Left ventricle myocardium inferior (tissue), 1 donor: ENCODE results near the gene GNB3. TPM values are rescaled to one million over a fixed set of nuclear protein-coding genes. Genes with fewer than 3 reads are reported as not detected.

Source experiments
- DNase-seq: peaks from one replicate; pipeline ENCODE4 v3.0.0-alpha.2; 2020
- H3K27ac ChIP-seq: fragments of 200-600 bp; replicated peaks from 2 replicates; pipeline ENCODE4 v1.8.0; 2021
- H3K27me3 ChIP-seq: fragments of 200-600 bp; 2 replicates; pipeline ENCODE4 v1.8.0; 2021; ENCODE audit warnings: low read depth
- H3K36me3 ChIP-seq: fragments of 200-600 bp; 2 replicates; pipeline ENCODE4 v1.8.0; 2021
- H3K4me1 ChIP-seq: fragments of 200-600 bp; 2 replicates; pipeline ENCODE4 v1.8.0; 2021
- H3K4me3 ChIP-seq: fragments of 200-600 bp; 2 replicates; pipeline ENCODE4 v1.8.0; 2021; ENCODE audit warnings: mild to moderate bottlenecking, moderate library complexity
- H3K9me3 ChIP-seq: fragments of 200-600 bp; replicated peaks from 2 replicates; pipeline ENCODE4 v1.8.0; 2021
- CTCF ChIP-seq: fragments of 200-600 bp; IDR thresholded peaks from 2 replicates; pipeline ENCODE4 v1.8.0; 2021; ENCODE audit warnings: antibody characterized with exemption, mild to moderate bottlenecking, borderline replicate concordance
- intact Hi-C: fragments of 100-400 bp; cut with micrococcal nuclease; formaldehyde crosslinking; loops from one replicate; pipeline ENCODE4 v1.11.0; 2022
- total RNA-seq: library from RNA; stranded (reverse); fragmentation: NEBNext Ultra II Directional; extraction: Animal tissue kit (Norgen Biotek cat#: 25700); gene quantifications from one replicate; pipeline ENCODE4 v1.2.1, GENCODE V29; 2021
- donor health status: DM: no; HTN: yes; CAD: no; lungs with severe emphysema.

GNB3 gene
- total RNA-seq, 1 donor from 2014 or later: 7.5 TPM

- Histone ChIP-seq H3K9me3 (no peaks in the 10 kb centered on the region), H3K27ac (no peak overlapping the region), H3K36me3 (peaks cover 47% of the 10 kb centered on the region), H3K4me1 (peaks cover 30% of the 10 kb centered on the region), H3K4me3 (no peak overlapping the region), H3K27me3 (no peaks in the 10 kb centered on the region)
- no peak for DNase-seq
- no peak for TF ChIP-seq CTCF
- intact Hi-C loops: no loop called here
Observed at GRCh38 chr12:6836851-6837250, 3.9 kb upstream of the GNB3 start.

GRCh38 chr12:6837370-6838060 is 3.2 kb upstream of the GNB3 start:
- Histone ChIP-seq H3K27me3 (no peaks in the 10 kb centered on the region), H3K9me3 (no peaks in the 10 kb centered on the region), H3K36me3 (peaks cover 44% of the 10 kb centered on the region), H3K4me1 (peaks cover 30% of the 10 kb centered on the region), H3K4me3 (no peak overlapping the region), H3K27ac (no peak overlapping the region)
- intact Hi-C loops: no loop called here
- no peak for TF ChIP-seq CTCF
- DNase-seq: no peak

- no peaks in the 10 kb centered on the region for H3K9me3 ChIP-seq
- H3K36me3 ChIP-seq: peaks cover 45% of the 10 kb centered on the region
- no peak overlapping the region for H3K27ac ChIP-seq
- intact Hi-C loops: no loop called here
- no peak for TF ChIP-seq CTCF
- H3K27me3 ChIP-seq: no peaks in the 10 kb centered on the region
- no peak overlapping the region for H3K4me3 ChIP-seq
- no peak for DNase-seq
- peaks cover 30% of the 10 kb centered on the region for H3K4me1 ChIP-seq
Observed at GRCh38 chr12:6838854-6839253, 1.9 kb upstream of the GNB3 start.

GRCh38 chr12:6839482-6840201 is 1.1 kb upstream of the GNB3 start:
- H3K4me1 ChIP-seq: peaks cover 25% of the 10 kb centered on the region
- H3K36me3 ChIP-seq: peaks cover 49% of the 10 kb centered on the region
- H3K4me3 ChIP-seq: no peak overlapping the region
- H3K27ac ChIP-seq: peak overlapping the region; percentile 54
- H3K9me3 ChIP-seq: no peaks in the 10 kb centered on the region
- intact Hi-C loops: no loop called here
- no peak for TF ChIP-seq CTCF
- DNase-seq: no peak
- no peaks in the 10 kb centered on the region for H3K27me3 ChIP-seq

GRCh38 chr12:6840330-6840729 is 395 bp upstream of the GNB3 start:
- peaks cover 56% of the 10 kb centered on the region for H3K36me3 ChIP-seq
- H3K27me3 ChIP-seq: no peaks in the 10 kb centered on the region

More at GRCh38 chr12:6840330-6840729, 395 bp upstream of the GNB3 start:
- no peak overlapping the region for H3K4me3 ChIP-seq
- peaks cover 18% of the 10 kb centered on the region for H3K4me1 ChIP-seq
- no peak for TF ChIP-seq CTCF
- DNase-seq: no peak
- intact Hi-C loops: no loop called here
- H3K27ac ChIP-seq: peak overlapping the region; percentile 54
- no peaks in the 10 kb centered on the region for H3K9me3 ChIP-seq
